ENCODE data around the gene PSD2.

Gene PSD2

GRCh38 chr5:139821806-139822552, 26.4 kb downstream of the PSD2 start:
- no peak for TF ChIP-seq CTCF (IDR thresholded peaks at IDR 0.05; ENCODE audit: low read depth, low read length)
- no peak overlapping the region for H3K4me3 ChIP-seq (ENCODE audit: low read depth, low read length)

- no peak overlapping the region for H3K4me3 ChIP-seq (ENCODE audit: low read depth, low read length)
- TF ChIP-seq CTCF (IDR thresholded peaks at IDR 0.05; ENCODE audit: low read depth, low read length), result no peak
These were observed 27.2 kb downstream of the PSD2 start for GRCh38 chr5:139822553-139823425.

DNA sequence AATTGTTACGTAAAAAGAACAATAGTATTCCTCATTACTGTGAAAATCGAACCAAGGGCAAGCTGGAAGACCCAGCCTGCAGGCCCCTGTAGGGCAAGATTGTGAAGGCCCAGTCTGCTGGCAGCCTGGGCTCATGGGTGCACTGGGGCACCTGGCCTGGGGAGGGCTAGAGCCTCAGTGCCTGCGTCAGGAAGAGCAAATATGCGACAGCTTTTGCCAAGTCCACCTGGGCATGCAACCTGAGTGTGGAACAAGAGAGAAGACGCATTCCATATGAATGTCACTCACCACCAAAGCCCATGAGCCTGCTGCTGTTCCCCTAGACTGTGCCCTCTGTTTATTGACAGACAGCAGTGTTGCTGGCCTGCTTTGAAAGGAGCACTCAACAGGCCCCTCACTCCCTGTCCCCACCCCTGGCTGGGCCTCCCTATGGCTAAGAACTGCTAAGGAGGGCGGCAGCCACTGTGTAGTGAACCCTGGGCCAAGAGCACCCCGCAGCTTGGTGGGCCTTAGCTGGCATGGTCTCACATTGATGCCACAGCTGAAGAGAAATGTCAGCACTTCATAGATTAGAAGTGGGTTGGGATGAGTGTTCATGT, 28.2 kb downstream of the PSD2 start:
- H3K4me3 ChIP-seq (ENCODE audit: low read depth, low read length), result no peak overlapping the region
- TF ChIP-seq CTCF (IDR thresholded peaks at IDR 0.05; ENCODE audit: low read depth, low read length), result no peak

DNA sequence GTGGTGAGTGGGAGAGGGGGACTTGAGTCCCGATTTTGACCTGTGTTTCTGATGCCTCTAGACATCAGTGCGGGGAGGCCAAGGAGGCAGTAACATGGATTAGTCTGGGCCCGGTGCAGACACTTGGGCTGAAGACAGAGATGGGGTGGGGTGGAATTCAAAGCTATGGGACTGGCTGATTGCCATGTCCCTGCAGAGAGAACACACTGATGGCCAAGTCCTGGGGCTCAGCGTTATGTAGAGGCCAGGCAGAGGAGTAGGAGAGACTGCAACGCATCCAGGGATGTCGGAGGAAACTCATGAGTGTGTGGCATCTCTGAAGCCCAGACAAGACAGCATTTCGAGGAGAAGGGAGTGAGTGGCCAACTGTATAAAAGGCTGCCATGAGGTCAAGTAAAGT, 30.1 kb downstream of the PSD2 start:
- no peak overlapping the region for H3K4me3 ChIP-seq (ENCODE audit: low read depth, low read length)
- TF ChIP-seq CTCF (IDR thresholded peaks at IDR 0.05; ENCODE audit: low read depth, low read length), result no peak

GRCh38 chr5:139828207-139828895, 32.7 kb downstream of the PSD2 start:
- H3K4me3 ChIP-seq (ENCODE audit: low read depth, low read length), result no peak overlapping the region
- no peak for TF ChIP-seq CTCF (IDR thresholded peaks at IDR 0.05; ENCODE audit: low read depth, low read length)

GRCh38 chr5:139829471-139829870, 33.9 kb downstream of the PSD2 start:
- no peak overlapping the region for H3K4me3 ChIP-seq (ENCODE audit: low read depth, low read length)
- TF ChIP-seq CTCF (IDR thresholded peaks at IDR 0.05; ENCODE audit: low read depth, low read length), result no peak
